ENCODE results near the gene NDRG3.

NDRG3 gene

GRCh38 chr20:36777167-36777566 is 31.3 kb upstream of the NDRG3 start:
- Histone ChIP-seq H3K36me3 (replicated peaks; ENCODE audit: insufficient read depth, low read length) (no peaks in the 10 kb centered on the region), H3K4me2 (ENCODE audit: low read depth, low read length) (no peak overlapping the region), H3K79me2 (ENCODE audit: low read length) (peaks cover 10% of the 10 kb centered on the region), H3K27me3 (replicated peaks; ENCODE audit: insufficient read depth, low read length) (no peaks in the 10 kb centered on the region), H3K4me3 (ENCODE audit: low read length) (no peak overlapping the region), H2AFZ (ENCODE audit: low read length) (no peak overlapping the region), H3K4me1 (ENCODE audit: low read length) (peaks cover 7% of the 10 kb centered on the region), H3K9me2 (replicated peaks; ENCODE audit: insufficient read depth, low read length) (no peaks in the 10 kb centered on the region), H3K9me3 (replicated peaks; ENCODE audit: insufficient read depth, low read length) (no peaks in the 10 kb centered on the region), H4K20me1 (ENCODE audit: insufficient read depth, low read length) (no peaks in the 10 kb centered on the region), H3K9ac (ENCODE audit: low read length) (no peak overlapping the region), H3F3A (ENCODE audit: insufficient read depth, low read length) (0 out of 2 replicates have a peak, but pooled peaks cover 6% of the 10 kb centered on the region), H3K27ac (ENCODE audit: low read length) (no peak overlapping the region)
- TF ChIP-seq CTCF (IDR thresholded peaks at IDR 0.05; ENCODE audit: low read length) (no peak), EZH2 (optimal IDR thresholded peaks at IDR 0.05; ENCODE audit: low read depth, low read length) (no peak), EZH2phosphoT487 (IDR thresholded peaks at IDR 0.05; ENCODE audit: low read length) (no peak)
- no peak for DNase-seq

- Histone ChIP-seq H3F3A (ENCODE audit: insufficient read depth, low read length) (0 out of 2 replicates have a peak, but pooled peaks cover 6% of the 10 kb centered on the region), H3K4me1 (ENCODE audit: low read length) (peaks cover 7% of the 10 kb centered on the region), H4K20me1 (ENCODE audit: insufficient read depth, low read length) (no peaks in the 10 kb centered on the region), H3K9me2 (replicated peaks; ENCODE audit: insufficient read depth, low read length) (no peaks in the 10 kb centered on the region), H2AFZ (ENCODE audit: low read length) (no peak overlapping the region), H3K79me2 (ENCODE audit: low read length) (peaks cover 10% of the 10 kb centered on the region), H3K36me3 (replicated peaks; ENCODE audit: insufficient read depth, low read length) (no peaks in the 10 kb centered on the region), H3K27ac (ENCODE audit: low read length) (no peak overlapping the region), H3K27me3 (replicated peaks; ENCODE audit: insufficient read depth, low read length) (no peaks in the 10 kb centered on the region), H3K4me2 (ENCODE audit: low read depth, low read length) (no peak overlapping the region), H3K9me3 (replicated peaks; ENCODE audit: insufficient read depth, low read length) (no peaks in the 10 kb centered on the region), H3K9ac (ENCODE audit: low read length) (no peak overlapping the region), H3K4me3 (ENCODE audit: low read length) (no peak overlapping the region)
- TF ChIP-seq EZH2 (optimal IDR thresholded peaks at IDR 0.05; ENCODE audit: low read depth, low read length) (no peak), CTCF (IDR thresholded peaks at IDR 0.05; ENCODE audit: low read length) (no peak), EZH2phosphoT487 (IDR thresholded peaks at IDR 0.05; ENCODE audit: low read length) (no peak)
- DNase-seq, result no peak
Measured at GRCh38 chr20:36775826-36776225, 29.9 kb upstream of the NDRG3 start.

- H3K4me3 ChIP-seq (ENCODE audit: low read length), result no peak overlapping the region
- 0 out of 2 replicates have a peak, but pooled peaks cover 6% of the 10 kb centered on the region for H3F3A ChIP-seq (ENCODE audit: insufficient read depth, low read length)
- no peak overlapping the region for H2AFZ ChIP-seq (ENCODE audit: low read length)
Measured at GRCh38 chr20:36775196-36775595, 29.3 kb upstream of the NDRG3 start.

More at GRCh38 chr20:36775196-36775595, 29.3 kb upstream of the NDRG3 start:
- H3K36me3 ChIP-seq (replicated peaks; ENCODE audit: insufficient read depth, low read length), result no peaks in the 10 kb centered on the region
- no peak for DNase-seq
- H3K4me2 ChIP-seq (ENCODE audit: low read depth, low read length), result no peak overlapping the region
- no peaks in the 10 kb centered on the region for H3K27me3 ChIP-seq (replicated peaks; ENCODE audit: insufficient read depth, low read length)
- no peak overlapping the region for H3K9ac ChIP-seq (ENCODE audit: low read length)
- H4K20me1 ChIP-seq (ENCODE audit: insufficient read depth, low read length), result no peaks in the 10 kb centered on the region
- TF ChIP-seq EZH2phosphoT487 (IDR thresholded peaks at IDR 0.05; ENCODE audit: low read length) (no peak), CTCF (IDR thresholded peaks at IDR 0.05; ENCODE audit: low read length) (no peak), EZH2 (optimal IDR thresholded peaks at IDR 0.05; ENCODE audit: low read depth, low read length) (no peak)
- H3K9me2 ChIP-seq (replicated peaks; ENCODE audit: insufficient read depth, low read length), result no peaks in the 10 kb centered on the region
- H3K4me1 ChIP-seq (ENCODE audit: low read length), result peaks cover 7% of the 10 kb centered on the region
- no peak overlapping the region for H3K27ac ChIP-seq (ENCODE audit: low read length)
- H3K9me3 ChIP-seq (replicated peaks; ENCODE audit: insufficient read depth, low read length), result no peaks in the 10 kb centered on the region
- H3K79me2 ChIP-seq (ENCODE audit: low read length), result peaks cover 10% of the 10 kb centered on the region
